Measurements from ENCODE around the gene GPR137B. TPM values are rescaled to one million over a fixed set of nuclear protein-coding genes. Genes with fewer than 3 reads are reported as not detected.
A peak's percentile ranks its signal among the peaks of the same experiment; 100 is the strongest.

Gene GPR137B
- total and polyA plus RNA-seq, 2 experiments from 2014 or later, result 13.0 to 15.5 TPM

DNA sequence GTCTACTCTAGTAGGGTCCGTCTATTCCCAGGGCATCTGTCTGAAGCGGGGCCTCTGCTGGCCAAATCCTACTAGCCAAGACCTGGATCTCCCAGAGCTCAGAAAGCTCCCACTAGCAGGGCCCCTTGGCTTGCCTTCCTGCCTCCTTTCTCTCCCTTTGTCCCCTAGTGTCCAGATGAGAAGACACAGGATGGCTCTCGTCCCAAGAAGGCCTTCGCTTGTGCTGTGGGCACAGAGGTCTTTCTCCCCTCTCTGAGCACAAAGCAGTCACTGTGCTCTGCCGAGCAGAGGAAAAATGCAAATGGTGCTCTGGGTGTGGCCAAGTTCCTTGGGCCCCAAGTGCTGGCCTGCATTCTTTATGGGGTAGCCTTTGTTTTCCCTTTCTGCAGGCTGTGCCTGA lies 13.0 kb upstream of the GPR137B start:
- H3K79me2 ChIP-seq, result no peaks in the 10 kb centered on the region
- H3K27ac ChIP-seq, result no peak overlapping the region
- no peaks in the 10 kb centered on the region for H3K9me3 ChIP-seq (ENCODE audit: low read depth)
- 73% methylated on average over 5 of the region's 5 CpGs for WGBS (ENCODE audit: low lambda C conversion rate, missing lambda C conversion rate)
- DNase-seq (ENCODE audit: low spot score), result no peak
- no peak overlapping the region for H3K4me3 ChIP-seq
- H3K27me3 ChIP-seq, result no peaks in the 10 kb centered on the region
- no peaks in the 10 kb centered on the region for H3K9me2 ChIP-seq (replicated peaks; ENCODE audit: insufficient read depth)
- H4K20me1 ChIP-seq (ENCODE audit: insufficient read depth, poor library complexity, severe bottlenecking), result no peaks in the 10 kb centered on the region
- H3K36me3 ChIP-seq (replicated peaks; ENCODE audit: insufficient read depth, low read depth), result no peaks in the 10 kb centered on the region
- peaks cover 7% of the 10 kb centered on the region for H3K4me1 ChIP-seq (ENCODE audit: insufficient read depth)
- H3K4me2 ChIP-seq, result no peak overlapping the region
- peak overlapping the region; percentile 25 for H2AFZ ChIP-seq
- TF ChIP-seq EZH2 (IDR thresholded peaks at IDR 0.05; ENCODE audit: borderline replicate concordance), result no peak

DNA sequence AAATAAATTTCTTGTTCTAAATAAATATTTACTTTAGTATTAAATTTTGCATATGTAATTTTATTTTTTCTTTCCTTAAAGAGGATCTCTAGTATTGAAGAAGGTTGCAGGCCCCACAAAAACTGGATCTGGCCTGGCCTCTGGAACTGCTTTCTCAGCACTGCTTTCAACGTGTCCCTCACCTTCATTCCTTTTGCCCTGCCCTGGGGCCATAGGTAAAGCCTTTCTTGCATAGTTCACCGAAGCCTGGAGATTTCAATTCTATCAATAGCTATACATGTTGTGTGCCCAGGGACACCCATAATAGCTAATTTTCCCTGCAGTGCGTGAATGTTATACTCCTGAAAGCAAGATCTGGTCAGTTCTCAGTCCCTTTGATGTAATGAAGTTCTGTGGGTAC lies 12.0 kb upstream of the GPR137B start:
- Histone ChIP-seq H3K79me2 (no peaks in the 10 kb centered on the region), H3K4me2 (no peak overlapping the region), H3K9me3 (ENCODE audit: low read depth) (no peaks in the 10 kb centered on the region), H3K36me3 (replicated peaks; ENCODE audit: insufficient read depth, low read depth) (no peaks in the 10 kb centered on the region), H3K27ac (no peak overlapping the region), H3K9me2 (replicated peaks; ENCODE audit: insufficient read depth) (no peaks in the 10 kb centered on the region), H3K27me3 (no peaks in the 10 kb centered on the region), H4K20me1 (ENCODE audit: insufficient read depth, poor library complexity, severe bottlenecking) (no peaks in the 10 kb centered on the region), H3K4me3 (no peak overlapping the region), H3K4me1 (ENCODE audit: insufficient read depth) (peaks cover 7% of the 10 kb centered on the region), H2AFZ (no peak overlapping the region)
- WGBS (ENCODE audit: low lambda C conversion rate, missing lambda C conversion rate), result 64% methylated on average over 3 of the region's 3 CpGs
- TF ChIP-seq, protein P1, sequence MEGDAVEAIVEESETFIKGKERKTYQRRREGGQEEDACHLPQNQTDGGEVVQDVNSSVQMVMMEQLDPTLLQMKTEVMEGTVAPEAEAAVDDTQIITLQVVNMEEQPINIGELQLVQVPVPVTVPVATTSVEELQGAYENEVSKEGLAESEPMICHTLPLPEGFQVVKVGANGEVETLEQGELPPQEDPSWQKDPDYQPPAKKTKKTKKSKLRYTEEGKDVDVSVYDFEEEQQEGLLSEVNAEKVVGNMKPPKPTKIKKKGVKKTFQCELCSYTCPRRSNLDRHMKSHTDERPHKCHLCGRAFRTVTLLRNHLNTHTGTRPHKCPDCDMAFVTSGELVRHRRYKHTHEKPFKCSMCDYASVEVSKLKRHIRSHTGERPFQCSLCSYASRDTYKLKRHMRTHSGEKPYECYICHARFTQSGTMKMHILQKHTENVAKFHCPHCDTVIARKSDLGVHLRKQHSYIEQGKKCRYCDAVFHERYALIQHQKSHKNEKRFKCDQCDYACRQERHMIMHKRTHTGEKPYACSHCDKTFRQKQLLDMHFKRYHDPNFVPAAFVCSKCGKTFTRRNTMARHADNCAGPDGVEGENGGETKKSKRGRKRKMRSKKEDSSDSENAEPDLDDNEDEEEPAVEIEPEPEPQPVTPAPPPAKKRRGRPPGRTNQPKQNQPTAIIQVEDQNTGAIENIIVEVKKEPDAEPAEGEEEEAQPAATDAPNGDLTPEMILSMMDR (IDR thresholded peaks at IDR 0.05; ENCODE audit: poor library complexity), result no peak
- TF ChIP-seq EZH2phosphoT487 (IDR thresholded peaks at IDR 0.05; ENCODE audit: low read depth, severe bottlenecking, unreplicated experiment), result no peak
- no peak for TF ChIP-seq EZH2 (IDR thresholded peaks at IDR 0.05; ENCODE audit: borderline replicate concordance)
- no peak for DNase-seq (ENCODE audit: low spot score)

DNA sequence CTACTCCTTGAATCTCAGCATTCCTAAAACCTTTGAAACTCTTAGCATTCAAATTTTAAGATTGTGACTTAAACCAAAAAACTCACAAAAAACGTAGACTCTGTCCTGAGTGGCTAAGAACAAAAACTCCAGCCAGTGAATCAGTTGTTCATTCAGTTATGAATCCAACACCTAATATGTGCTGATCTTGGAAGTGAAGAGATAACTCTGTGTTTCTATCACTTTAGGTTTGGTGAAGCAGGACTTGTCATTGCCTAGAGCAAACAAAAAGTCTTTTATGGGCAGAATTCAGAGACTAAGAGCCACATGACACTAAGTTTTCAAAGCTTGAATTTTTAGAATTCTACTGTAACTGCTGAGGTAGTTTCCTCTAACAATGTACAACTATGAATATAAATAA lies 10.4 kb upstream of the GPR137B start:
- Histone ChIP-seq H3K36me3 (replicated peaks; ENCODE audit: insufficient read depth, low read depth) (no peaks in the 10 kb centered on the region), H3K27me3 (no peaks in the 10 kb centered on the region), H3K4me1 (ENCODE audit: insufficient read depth) (peaks cover 7% of the 10 kb centered on the region), H4K20me1 (ENCODE audit: insufficient read depth, poor library complexity, severe bottlenecking) (no peaks in the 10 kb centered on the region), H3K9me3 (ENCODE audit: low read depth) (no peaks in the 10 kb centered on the region), H3K27ac (no peak overlapping the region), H3K4me3 (no peak overlapping the region), H2AFZ (no peak overlapping the region), H3K9me2 (replicated peaks; ENCODE audit: insufficient read depth) (no peaks in the 10 kb centered on the region), H3K4me2 (no peak overlapping the region), H3K79me2 (no peaks in the 10 kb centered on the region)
- TF ChIP-seq EZH2 (IDR thresholded peaks at IDR 0.05; ENCODE audit: borderline replicate concordance) (no peak), EZH2phosphoT487 (IDR thresholded peaks at IDR 0.05; ENCODE audit: low read depth, severe bottlenecking, unreplicated experiment) (no peak)
- TF ChIP-seq, protein P1 (IDR thresholded peaks at IDR 0.05; ENCODE audit: poor library complexity), result no peak
- no peak for DNase-seq (ENCODE audit: low spot score)
- WGBS (ENCODE audit: low lambda C conversion rate, missing lambda C conversion rate), result 64% methylated on average over 1 of the region's 1 CpG

DNA sequence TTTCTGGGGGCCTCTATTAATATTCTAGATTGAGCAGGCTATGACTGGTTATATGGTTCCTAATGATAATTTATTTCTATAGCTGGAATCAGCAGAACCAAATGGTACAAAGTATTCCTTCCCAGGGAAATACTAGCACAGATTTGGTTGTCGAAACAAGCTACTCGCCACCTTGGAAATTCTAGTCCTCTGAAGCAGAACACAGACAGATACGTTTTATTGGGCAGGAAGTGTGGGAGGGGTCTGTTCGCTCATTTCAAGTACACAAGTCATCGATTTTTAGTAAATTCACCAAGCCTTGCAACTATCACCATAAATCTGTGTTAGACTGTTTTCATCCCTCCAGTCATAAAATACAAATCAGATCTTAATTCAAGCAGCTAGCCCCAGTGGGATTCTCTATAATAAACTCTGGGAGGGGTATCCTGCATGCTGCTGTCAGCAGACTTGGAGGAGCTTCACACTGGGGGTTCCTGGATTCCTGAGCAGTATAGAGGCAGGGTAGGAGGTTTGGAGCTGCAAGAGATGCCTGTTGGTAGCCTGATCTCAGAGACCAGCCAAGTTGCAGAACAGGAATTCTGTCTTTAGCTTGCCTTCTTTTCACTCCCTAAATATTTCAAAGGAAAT lies 9.8 kb upstream of the GPR137B start:
- H3K9me3 ChIP-seq (ENCODE audit: low read depth), result no peaks in the 10 kb centered on the region
- H3K4me1 ChIP-seq (ENCODE audit: insufficient read depth), result peaks cover 7% of the 10 kb centered on the region
- no peak overlapping the region for H3K27ac ChIP-seq
- H3K4me2 ChIP-seq, result no peak overlapping the region
- no peak for DNase-seq (ENCODE audit: low spot score)
- H3K79me2 ChIP-seq, result no peaks in the 10 kb centered on the region
- H3K27me3 ChIP-seq, result no peaks in the 10 kb centered on the region
- no peaks in the 10 kb centered on the region for H3K36me3 ChIP-seq (replicated peaks; ENCODE audit: insufficient read depth, low read depth)
- H3K9me2 ChIP-seq (replicated peaks; ENCODE audit: insufficient read depth), result no peaks in the 10 kb centered on the region
- no peak overlapping the region for H3K4me3 ChIP-seq
- 64% methylated on average over 5 of the region's 5 CpGs for WGBS (ENCODE audit: low lambda C conversion rate, missing lambda C conversion rate)
- no peaks in the 10 kb centered on the region for H4K20me1 ChIP-seq (ENCODE audit: insufficient read depth, poor library complexity, severe bottlenecking)
- TF ChIP-seq EZH2phosphoT487 (IDR thresholded peaks at IDR 0.05; ENCODE audit: low read depth, severe bottlenecking, unreplicated experiment) (no peak), EZH2 (IDR thresholded peaks at IDR 0.05; ENCODE audit: borderline replicate concordance) (no peak)
- H2AFZ ChIP-seq, result no peak overlapping the region

All from hepatocyte (in vitro differentiated cells).